Measurements from ENCODE around the gene ERBIN.
"Not testable (repeated sequence)": the region's sequence is repeated elsewhere in the genome, so short reads cannot be mapped to it uniquely, and the experiment has no call there.

DNA sequence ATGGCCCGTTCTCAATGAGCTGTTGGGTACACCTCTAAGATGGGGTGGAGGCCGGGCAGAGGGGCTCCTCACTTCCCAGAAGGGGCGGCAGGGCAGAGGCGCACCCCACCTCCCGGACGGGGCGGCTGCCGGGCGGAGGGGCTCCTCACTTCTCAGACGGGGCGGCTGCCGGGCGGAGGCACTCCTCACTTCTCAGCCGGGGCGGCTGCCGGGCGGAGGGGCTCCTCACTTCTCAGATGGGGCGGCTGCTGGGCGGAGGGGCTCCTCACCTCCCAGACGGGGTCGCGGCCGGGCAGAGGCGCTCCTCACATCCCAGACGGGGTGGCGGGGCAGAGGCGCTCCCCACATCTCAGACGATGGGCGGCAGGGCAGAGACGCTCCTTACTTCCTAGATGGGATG, 31.3 kb downstream of the ERBIN start:
- not testable (repeated sequence) for TF ChIP-seq SUZ12 (IDR thresholded peaks at IDR 0.05); FOXA1 (IDR thresholded peaks at IDR 0.05); LEF1 (IDR thresholded peaks at IDR 0.05; ENCODE audit: borderline replicate concordance); FOXK2 (IDR thresholded peaks at IDR 0.05); SP1 (IDR thresholded peaks at IDR 0.05); BHLHE40 (IDR thresholded peaks at IDR 0.05; ENCODE audit: borderline replicate concordance); ZNF384 (IDR thresholded peaks at IDR 0.05); ELF4 (IDR thresholded peaks at IDR 0.05); FOXM1 (IDR thresholded peaks at IDR 0.05; ENCODE audit: borderline replicate concordance); HDGF (IDR thresholded peaks at IDR 0.05; ENCODE audit: borderline replicate concordance); TARDBP (IDR thresholded peaks at IDR 0.05)

All from HEK293T (cell line).